Spleen (tissue), 11 donors: ENCODE measurements around the gene SAG. TPM values are rescaled to one million over a fixed set of nuclear protein-coding genes. Genes with fewer than 3 reads are reported as not detected.

Experiments
- DNase-seq: peaks from one replicate; pipeline ENCODE4 v3.0.0-alpha.2; 2020
- H3K27ac ChIP-seq, 8 donors: fragments of 200-600 bp; sonication (generic) in 7 of 8; 1 replicate in 4 of 8; 2 replicates in 4 of 8; pipeline versions ENCODE4 v1.5.0 to v1.8.0; 2016 to 2021; ENCODE audit warnings: inconsistent platforms in 4 of 8, mild to moderate bottlenecking in 4 of 8, moderate library complexity in 1 of 8
- H3K27me3 ChIP-seq, 7 donors: fragments of 200-600 bp; sonication (generic) in 6 of 7; replicated peaks in 1 of 7; 1 replicate in 4 of 7; 2 replicates in 3 of 7; pipeline versions ENCODE4 v1.5.0 to v1.8.0; 2016 to 2021; ENCODE audit warnings: inconsistent platforms in 3 of 7, mild to moderate bottlenecking in 1 of 7
- H3K36me3 ChIP-seq, 6 donors: fragments of 200-600 bp; sonication (generic) in 5 of 6; 1 replicate in 4 of 6; 2 replicates in 2 of 6; pipeline versions ENCODE4 v1.5.0 to v1.8.0; 2016 to 2021; ENCODE audit warnings: inconsistent platforms in 2 of 6
- H3K4me1 ChIP-seq, 6 donors: fragments of 200-600 bp; sonication (generic) in 5 of 6; 1 replicate in 3 of 6; 2 replicates in 3 of 6; pipeline versions ENCODE4 v1.5.0 to v1.8.0; 2016 to 2021; ENCODE audit warnings: inconsistent platforms in 3 of 6
- H3K4me3 ChIP-seq, 8 donors: fragments of 200-600 bp; sonication (generic) in 7 of 8; 1 replicate in 4 of 8; 2 replicates in 4 of 8; pipeline versions ENCODE4 v1.5.0 to v1.8.0; 2016 to 2021; ENCODE audit warnings: inconsistent platforms in 4 of 8, mild to moderate bottlenecking in 4 of 8, moderate library complexity in 2 of 8
- H3K9me3 ChIP-seq, 8 donors: fragments of 200-600 bp; sonication (generic) in 7 of 8; 1 replicate in 4 of 8; 2 replicates in 4 of 8; pipeline versions ENCODE4 v1.5.0 to v1.8.0; 2016 to 2021; ENCODE audit warnings: inconsistent platforms in 4 of 8
- CTCF ChIP-seq, 11 experiments: fragments of 200-600 bp in 7 of 11; fragments of 450-650 bp in 4 of 11; sonication (generic) in 4 of 11; IDR thresholded peaks in 8 of 11; conservative IDR thresholded peaks in 3 of 11; 1 replicate in 7 of 11; 2 replicates in 4 of 11; pipeline versions ENCODE4 v1.4.0 to v1.8.0; 2016 to 2021; ENCODE audit warnings: antibody characterized with exemption in 11 of 11, inconsistent platforms in 4 of 11, mild to moderate bottlenecking in 1 of 11
- POLR2A ChIP-seq, 3 donors: fragments of 450-650 bp; IDR thresholded peaks; one replicate each; pipeline ENCODE4 v1.5.1; 2017; ENCODE audit warnings: antibody characterized with exemption in 3 of 3, mild to moderate bottlenecking in 1 of 3
- POLR2AphosphoS5 ChIP-seq, 3 donors: sonication (generic); formaldehyde crosslinking; IDR thresholded peaks; one replicate each; pipeline ENCODE4 v1.5.1; 2017; ENCODE audit warnings: antibody characterized with exemption in 3 of 3
- WGBS, 5 donors: extraction: QIAGEN DNeasy Blood & Tissue Kit in 3 of 5; methylation state at CpG; one replicate each; pipeline versions ENCODE4 v1.1.5 to v1.1.7; 2013 to 2018; 5-methylcytosine and 5-hydroxymethylcytosine counted together
- intact Hi-C: fragments of 100-400 bp; cut with DNase I; formaldehyde crosslinking; loops from one replicate; pipeline ENCODE4 v1.15.0; 2023; ENCODE audit warnings: low total_unique reads
- polyA plus RNA-seq, 3 donors: library from polyadenylated mRNA; stranded (reverse); fragments of 200-250 nt; gene quantifications; one replicate each; pipeline ENCODE4 v1.2.1, GENCODE V29; 2013
- total RNA-seq, 7 donors: library from RNA; depleted of rRNA in 3 of 7; stranded (reverse); fragments of >200 nt in 3 of 7; fragmentation: NEBNext Ultra II Directional in 4 of 7; extraction: Animal tissue kit (Norgen Biotek cat#: 25700) in 4 of 7; gene quantifications; one replicate each; pipeline versions ENCODE4 v1.1.0 to v1.2.1, GENCODE V29; 2016 to 2021
- donor health status: healthy with polysubstance abuse.
- donor health status: DM: no; HTN: no; CAD: no; lungs with moderate emphysema.
- donor health status: DM: no; HTN: no; CAD: no.
- donor health status: Bipolar disorder and iron deficiency.
- donor health status: healthy.
- donor health status: DM: no; HTN: no; CAD: no.
- donor health status: DM: yes; HTN: yes; CAD: no.

Gene SAG
- total and polyA plus RNA-seq, 10 donors = 0.09 to 0.20 TPM; not detected in 8

GRCh38 chr2:233360771-233361176 lies 53.2 kb downstream of the SAG start:
- H3K4me1 ChIP-seq = peaks cover 23 to 73% (median 47%) of the 10 kb centered on the region in 6 donors
- H3K27ac ChIP-seq = peak overlapping the region in 2 of 8 donors; percentile 17 to 83
- intact Hi-C loops = no loop called here
- WGBS, 5 donors = 72 to 92% (median 85%) methylated on average over 4 of the region's 4 CpGs
- peaks cover 0 to 18% (median 9%) of the 10 kb centered on the region in 8 donors for H3K9me3 ChIP-seq
- no peak for TF ChIP-seq POLR2A (IDR thresholded peaks at IDR 0.05)
- no peak for TF ChIP-seq POLR2AphosphoS5 (IDR thresholded peaks at IDR 0.05)
- no peak for TF ChIP-seq CTCF (IDR thresholded peaks at IDR 0.05 in 8 of 11, conservative IDR thresholded peaks at IDR 0.05 in 3 of 11)
- H3K27me3 ChIP-seq = no peaks in the 10 kb centered on the region
- H3K4me3 ChIP-seq = no peak overlapping the region
- no peak for DNase-seq
- H3K36me3 ChIP-seq = peaks cover 0 to 24% (median 0%) of the 10 kb centered on the region in 6 donors

GRCh38 chr2:233361297-233361696 lies 53.7 kb downstream of the SAG start:
- H3K4me3 ChIP-seq = no peak overlapping the region

DNA sequence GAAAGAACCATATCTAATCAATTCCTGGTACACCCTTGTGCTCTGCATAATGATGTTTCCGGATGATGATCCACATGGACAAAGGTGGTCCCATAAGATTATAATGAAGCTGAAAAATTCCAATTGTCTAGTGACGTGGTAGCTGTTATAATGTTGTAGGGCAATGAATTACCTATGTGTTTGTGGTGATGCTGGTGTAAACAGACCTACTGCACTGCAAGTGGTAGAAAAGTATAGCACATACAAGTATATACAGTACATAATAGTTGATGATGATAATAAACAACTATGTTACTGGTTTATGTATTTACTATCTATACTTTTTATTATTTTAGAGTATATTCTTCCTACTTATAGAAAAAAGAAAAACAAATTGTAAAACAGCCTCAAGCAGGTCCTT lies 55.1 kb downstream of the SAG start:
- intact Hi-C loops = no loop called here

More at GRCh38 chr2:233361297-233361696, 53.7 kb downstream of the SAG start:
- peaks cover 18 to 73% (median 43%) of the 10 kb centered on the region in 6 donors for H3K4me1 ChIP-seq
- peaks cover 0 to 24% (median 0%) of the 10 kb centered on the region in 6 donors for H3K36me3 ChIP-seq
- peak overlapping the region in 2 of 8 donors; percentile 17 to 35 for H3K27ac ChIP-seq
- WGBS, 5 donors = 90 to 95% (median 92%) methylated on average over 7 of the region's 7 CpGs
- intact Hi-C loops = no loop called here
- TF ChIP-seq CTCF (IDR thresholded peaks at IDR 0.05 in 8 of 11, conservative IDR thresholded peaks at IDR 0.05 in 3 of 11) (no peak), POLR2AphosphoS5 (IDR thresholded peaks at IDR 0.05) (no peak), POLR2A (IDR thresholded peaks at IDR 0.05) (no peak)
- no peaks in the 10 kb centered on the region for H3K27me3 ChIP-seq
- DNase-seq = no peak
- peaks cover 0 to 18% (median 9%) of the 10 kb centered on the region in 8 donors for H3K9me3 ChIP-seq

More for the DNA sequence above, 55.1 kb downstream of the SAG start:
- DNase-seq = no peak
- Histone ChIP-seq H3K4me3 (no peak overlapping the region), H3K36me3 (peaks cover 0 to 24% (median 0%) of the 10 kb centered on the region in 6 donors), H3K9me3 (peaks cover 0 to 18% (median 9%) of the 10 kb centered on the region in 8 donors), H3K4me1 (peaks cover 7 to 73% (median 32%) of the 10 kb centered on the region in 6 donors), H3K27me3 (no peaks in the 10 kb centered on the region), H3K27ac (no peak overlapping the region)
- whole genome bisulfite sequencing, 5 donors = 45 to 90% (median 76%) methylated on average over 2 of the region's 2 CpGs
- TF ChIP-seq POLR2A (IDR thresholded peaks at IDR 0.05) (no peak), CTCF (IDR thresholded peaks at IDR 0.05 in 8 of 11, conservative IDR thresholded peaks at IDR 0.05 in 3 of 11) (no peak), POLR2AphosphoS5 (IDR thresholded peaks at IDR 0.05) (no peak)
